CD4-positive, alpha-beta T cell treated with Interleukin-4 for 4 hours (primary cell): ENCODE measurements around the gene OR56A5.

Experiments
- DNase-seq: peaks from one replicate; pipeline ENCODE4 v3.0.0-alpha.2; 2020

OR56A5 gene

DNA sequence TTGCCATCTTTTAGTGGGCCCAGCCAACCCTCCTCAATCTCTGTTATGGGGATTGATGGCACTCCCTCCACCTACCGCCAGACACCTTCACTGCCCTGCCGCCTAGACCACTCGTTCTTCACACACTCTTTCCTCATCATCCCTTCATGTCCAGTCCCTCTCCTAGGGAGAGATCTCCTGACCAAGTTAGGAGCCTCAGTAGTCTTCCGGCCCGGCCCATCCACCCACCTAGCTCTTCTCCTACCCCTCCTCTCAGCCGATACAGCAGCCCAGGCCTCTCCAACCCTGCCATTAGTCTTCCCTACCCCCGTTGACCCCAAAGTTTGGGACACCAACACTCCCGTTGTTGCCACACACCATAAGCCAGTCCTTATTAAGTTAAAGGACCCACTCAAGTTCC is 37.2 kb downstream of the OR56A5 start:
- no peak for DNase-seq

GRCh38 chr11:5930614-5931013 is 37.7 kb downstream of the OR56A5 start:
- DNase-seq = no peak

GRCh38 chr11:5929571-5930368 is 38.5 kb downstream of the OR56A5 start:
- DNase-seq = no peak

DNA sequence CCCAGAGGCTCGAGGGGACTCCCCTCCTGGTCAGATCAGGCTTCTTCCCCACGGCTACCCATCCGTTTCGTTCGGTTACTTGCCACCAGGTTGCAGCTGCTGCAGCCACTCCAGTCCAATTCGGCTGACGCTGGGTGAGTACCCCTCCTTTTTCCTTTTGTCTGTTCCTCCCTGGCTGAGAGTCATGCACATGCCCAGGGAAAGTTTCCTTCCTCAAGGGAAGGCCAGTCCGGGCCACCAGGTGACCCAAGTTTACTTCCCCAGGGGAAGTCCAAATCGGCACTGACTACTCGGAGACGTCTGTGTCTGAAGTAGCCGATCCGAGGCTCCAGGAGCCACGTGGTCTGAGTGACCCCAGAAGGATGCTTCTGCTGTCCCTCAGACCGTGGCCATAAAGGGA is 39.5 kb downstream of the OR56A5 start:
- no peak for DNase-seq

- no peak for DNase-seq
Measured at GRCh38 chr11:5928271-5928670, 40.0 kb downstream of the OR56A5 start.

- DNase-seq = no peak
Measured at GRCh38 chr11:5923794-5924193, 44.5 kb downstream of the OR56A5 start.

- DNase-seq = no peak
Measured at GRCh38 chr11:5923427-5923776, 44.9 kb downstream of the OR56A5 start.

- DNase-seq = no peak
Measured at GRCh38 chr11:5922749-5923426, 45.4 kb downstream of the OR56A5 start.
